GM12864 (cell line): ENCODE results near the gene OSBPL10.

Experiments used
- DNase-seq: peaks from one replicate; pipeline ENCODE4 v3.0.0-alpha.2; 2011; ENCODE audit warnings: low read depth
- H3K4me3 ChIP-seq: 2 replicates; pipeline ENCODE4 v1.5.1; 2011; ENCODE audit warnings: mild to moderate bottlenecking, low read depth, low read length, control low read depth
- TF ChIP-seq, protein P1 (sequence below): IDR thresholded peaks from 2 replicates; pipeline ENCODE4 v1.5.1; 2011; ENCODE audit warnings: low read depth, mild to moderate bottlenecking, moderate library complexity, low read length, control low read depth, inconsistent platforms; ENCODE audit errors: missing control alignments

Gene OSBPL10

DNA sequence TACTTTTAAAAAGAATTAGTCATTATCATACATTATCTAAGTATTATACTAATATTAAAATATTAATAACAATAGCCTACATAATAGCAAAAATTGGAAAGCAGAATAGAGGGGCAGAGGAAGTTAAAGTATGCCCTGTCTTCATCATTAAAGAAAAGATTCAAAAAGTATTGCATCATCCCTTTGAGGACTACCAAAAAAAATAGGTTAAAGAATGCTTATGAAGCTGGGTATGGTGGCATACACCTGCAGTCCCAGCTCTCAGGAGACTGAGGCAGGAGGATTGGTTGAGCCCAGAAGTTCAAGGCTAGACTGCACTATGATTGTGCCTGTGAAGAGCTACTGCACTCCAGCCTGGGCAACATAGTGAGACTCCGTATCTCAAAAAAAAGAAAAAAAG is 240.7 kb downstream of the OSBPL10 start:
- TF ChIP-seq, protein P1, sequence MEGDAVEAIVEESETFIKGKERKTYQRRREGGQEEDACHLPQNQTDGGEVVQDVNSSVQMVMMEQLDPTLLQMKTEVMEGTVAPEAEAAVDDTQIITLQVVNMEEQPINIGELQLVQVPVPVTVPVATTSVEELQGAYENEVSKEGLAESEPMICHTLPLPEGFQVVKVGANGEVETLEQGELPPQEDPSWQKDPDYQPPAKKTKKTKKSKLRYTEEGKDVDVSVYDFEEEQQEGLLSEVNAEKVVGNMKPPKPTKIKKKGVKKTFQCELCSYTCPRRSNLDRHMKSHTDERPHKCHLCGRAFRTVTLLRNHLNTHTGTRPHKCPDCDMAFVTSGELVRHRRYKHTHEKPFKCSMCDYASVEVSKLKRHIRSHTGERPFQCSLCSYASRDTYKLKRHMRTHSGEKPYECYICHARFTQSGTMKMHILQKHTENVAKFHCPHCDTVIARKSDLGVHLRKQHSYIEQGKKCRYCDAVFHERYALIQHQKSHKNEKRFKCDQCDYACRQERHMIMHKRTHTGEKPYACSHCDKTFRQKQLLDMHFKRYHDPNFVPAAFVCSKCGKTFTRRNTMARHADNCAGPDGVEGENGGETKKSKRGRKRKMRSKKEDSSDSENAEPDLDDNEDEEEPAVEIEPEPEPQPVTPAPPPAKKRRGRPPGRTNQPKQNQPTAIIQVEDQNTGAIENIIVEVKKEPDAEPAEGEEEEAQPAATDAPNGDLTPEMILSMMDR: no peak
- no peak overlapping the region for H3K4me3 ChIP-seq
- DNase-seq: no peak

DNA sequence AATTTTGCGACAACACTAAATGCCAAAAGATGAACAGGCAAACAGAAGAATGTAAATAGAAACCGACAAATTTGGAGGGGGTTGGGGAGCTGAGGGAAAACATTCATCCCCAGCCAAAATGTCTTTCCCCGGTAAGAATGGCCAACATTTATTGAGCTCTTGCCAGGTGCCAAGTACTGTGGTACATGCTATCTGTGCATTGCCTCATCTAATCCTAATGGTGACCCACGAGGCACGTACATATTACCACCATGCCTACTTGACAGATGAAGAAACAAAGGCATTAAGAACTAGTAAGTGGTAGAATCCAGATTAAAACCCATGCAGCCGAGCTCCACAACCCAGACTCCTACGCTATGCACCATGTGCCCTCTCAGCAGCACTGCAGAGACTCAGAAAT is 242.7 kb downstream of the OSBPL10 start:
- no peak for DNase-seq
- H3K4me3 ChIP-seq: no peak overlapping the region
- TF ChIP-seq, protein P1: no peak

DNA sequence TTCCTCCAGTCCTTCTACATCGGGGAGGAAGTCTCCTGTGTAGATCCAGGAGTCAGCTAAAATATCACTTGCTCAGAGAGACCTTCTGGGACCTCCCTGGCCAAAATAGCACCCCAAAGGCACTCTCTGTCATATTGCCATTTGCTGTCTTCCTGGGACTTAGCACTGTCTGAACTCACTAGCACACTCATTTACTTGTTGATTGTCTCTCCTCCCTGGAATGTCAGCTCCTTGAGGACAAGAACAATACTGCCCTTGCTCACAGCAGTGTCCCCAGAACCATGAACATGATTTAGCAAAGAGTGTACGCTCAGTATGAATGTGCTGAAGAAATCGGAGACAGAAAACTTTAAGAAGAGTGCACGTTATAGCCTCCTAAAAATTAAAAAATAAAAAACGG is 245.4 kb downstream of the OSBPL10 start:
- TF ChIP-seq, protein P1: no peak
- no peak overlapping the region for H3K4me3 ChIP-seq
- no peak for DNase-seq

DNA sequence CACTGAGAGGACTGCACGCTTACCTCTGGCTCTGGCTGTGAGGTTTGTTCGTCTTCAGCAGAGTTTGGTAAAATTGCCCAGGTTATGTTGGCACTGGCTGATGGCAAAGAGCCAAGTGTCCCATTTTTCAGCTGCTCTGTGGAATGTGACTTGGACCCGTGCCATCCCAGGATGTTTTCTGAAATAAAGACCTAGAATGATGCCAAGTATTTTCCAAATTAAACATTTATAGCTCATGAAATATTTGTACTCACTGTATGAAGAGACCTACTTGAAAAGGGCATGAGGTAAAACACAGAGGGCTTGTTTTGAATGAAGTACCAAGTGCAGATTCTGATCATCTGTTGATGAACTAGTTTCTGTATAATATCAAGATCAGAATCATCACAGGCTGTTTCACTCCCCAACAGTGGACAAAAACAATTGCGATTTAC is 247.8 kb downstream of the OSBPL10 start:
- no peak overlapping the region for H3K4me3 ChIP-seq
- no peak for DNase-seq
- TF ChIP-seq, protein P1: no peak

DNA sequence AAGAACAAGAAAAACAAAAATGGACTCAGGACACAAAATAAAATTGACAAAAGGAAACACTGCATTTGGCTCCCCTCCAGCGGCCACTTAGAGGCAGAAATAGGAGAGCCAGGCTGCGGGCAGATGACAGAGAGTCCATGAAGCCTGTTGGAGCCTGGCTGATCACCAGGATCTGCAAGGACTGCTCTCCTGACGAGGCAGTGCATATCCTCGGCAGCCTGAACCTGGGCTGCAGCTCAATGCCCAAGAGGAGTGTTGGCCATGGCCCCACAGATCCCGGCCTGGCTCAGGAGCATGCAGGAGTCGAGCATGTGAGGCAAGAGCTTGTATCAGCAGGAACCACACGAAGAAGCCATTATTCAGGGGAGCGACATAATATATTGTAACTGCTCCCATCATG is 248.5 kb downstream of the OSBPL10 start:
- TF ChIP-seq, protein P1: no peak
- DNase-seq: no peak
- no peak overlapping the region for H3K4me3 ChIP-seq

DNA sequence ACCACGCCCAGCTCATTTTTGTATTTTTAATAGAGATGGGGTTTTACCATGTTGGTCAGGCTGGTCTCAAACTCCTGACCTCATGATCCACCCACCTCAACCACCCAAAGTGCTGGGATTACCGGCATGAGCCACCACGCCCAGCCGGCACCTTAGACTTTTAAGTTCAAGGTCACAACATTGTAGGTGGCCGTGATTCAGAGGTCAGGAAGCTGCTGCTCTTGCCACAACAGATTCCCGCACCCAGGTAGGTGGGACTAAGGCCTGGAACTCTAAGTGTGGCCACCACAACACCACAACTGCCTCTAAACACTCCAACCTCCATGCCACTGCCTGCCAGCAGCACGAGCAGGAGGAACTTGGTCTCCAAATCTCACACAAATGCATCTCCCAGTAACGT is 251.5 kb downstream of the OSBPL10 start:
- no peak for DNase-seq
- TF ChIP-seq, protein P1: no peak
- H3K4me3 ChIP-seq: no peak overlapping the region

DNA sequence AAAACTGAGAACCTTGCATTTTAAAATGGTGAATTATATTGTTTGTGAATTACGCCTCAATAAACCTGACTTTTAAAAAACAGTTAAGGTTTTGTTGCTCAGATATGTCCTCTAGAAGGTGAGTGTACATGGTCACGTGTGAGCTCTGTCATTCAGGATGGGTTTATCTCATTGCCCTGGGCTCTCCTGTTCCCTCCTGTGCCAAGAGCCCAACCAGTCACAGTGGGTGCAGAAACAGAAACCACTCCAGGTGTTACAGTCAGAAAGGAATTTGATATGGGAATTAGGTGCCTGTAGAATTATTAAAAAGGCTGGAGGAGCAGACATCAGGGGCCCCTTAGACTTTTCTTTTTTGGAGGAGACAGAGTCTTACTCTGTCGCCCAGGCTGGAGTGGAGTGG is 252.0 kb downstream of the OSBPL10 start:
- H3K4me3 ChIP-seq: no peak overlapping the region
- DNase-seq: no peak
- TF ChIP-seq, protein P1: no peak
